ENCODE results near the gene GLRX2. TPM values are rescaled to one million over a fixed set of nuclear protein-coding genes. Genes with fewer than 3 reads are reported as not detected.
"Not testable (repeated sequence)": the region's sequence is repeated elsewhere in the genome, so short reads cannot be mapped to it uniquely, and the experiment has no call there.

Gene GLRX2
- total and polyA plus RNA-seq, 4 experiments from 2014 or later = 15.0 to 17.0 (median 15.8) TPM

- Histone ChIP-seq H3K9me3 (ENCODE audit: control insufficient read depth in 1 of 2, low read length in 2 of 2) (no peaks in the 10 kb centered on the region), H3K4me1 (ENCODE audit: insufficient read depth, low read length) (peaks cover 19% of the 10 kb centered on the region), H3K27me3 (ENCODE audit: insufficient read depth, low read length) (no peaks in the 10 kb centered on the region), H3K27ac (ENCODE audit: low read depth, low read length) (no peak overlapping the region), H3K36me3 (ENCODE audit: insufficient read depth, low read length) (no peaks in the 10 kb centered on the region), H3K4me3 (ENCODE audit: low read length in 2 of 2) (no peak overlapping the region)
- CTCF ChIA-PET (ENCODE audit: partially characterized antibody) = interaction anchor here (1.4 kb wide), 1 partner anchor 7 kb away, joined by 3 read pairs; no protein-coding TSS in a partner anchor
- DNase-seq = no peak
- H3K4me3 Mint-ChIP-seq = peak overlapping the region in 2 of 8 donors; percentile 7 to 14
- H3K9me3 Mint-ChIP-seq = no peaks in the 10 kb centered on the region
- POLR2A ChIA-PET (ENCODE audit: partially characterized antibody) = interaction anchor here (0.9 kb wide), 1 partner anchor 60 kb away, joined by 3 read pairs; the partner anchor contains the start of gene UCHL5
- no peaks in the 10 kb centered on the region for H3K27me3 Mint-ChIP-seq
- peaks cover 0 to 9% of the 10 kb centered on the region in 2 donors for H3K36me3 Mint-ChIP-seq
- intact Hi-C loops (cut with micrococcal nuclease) = no loop called here
- H3K27ac Mint-ChIP-seq = peak overlapping the region in 4 of 7 donors; percentile 10 to 56 (median 18)
- peaks cover 17 to 47% (median 27%) of the 10 kb centered on the region in 4 donors for H3K4me1 Mint-ChIP-seq
Observed at GRCh38 chr1:193118803-193119730, 13.9 kb upstream of the GLRX2 start.

- H3K4me1 Mint-ChIP-seq = peaks cover 10 to 38% (median 20%) of the 10 kb centered on the region in 4 donors
- intact Hi-C loops (cut with micrococcal nuclease) = no loop called here
- no peak overlapping the region for H3K4me3 Mint-ChIP-seq
- no peak overlapping the region for H3K27ac ChIP-seq (ENCODE audit: low read depth, low read length)
- H3K4me1 ChIP-seq (ENCODE audit: insufficient read depth, low read length) = peaks cover 11% of the 10 kb centered on the region
- no peaks in the 10 kb centered on the region for H3K27me3 ChIP-seq (ENCODE audit: insufficient read depth, low read length)
- no peak for DNase-seq
- H3K27ac Mint-ChIP-seq = peak overlapping the region in 3 of 7 donors; percentile 4 to 56 (median 13)
- H3K27me3 Mint-ChIP-seq = no peaks in the 10 kb centered on the region
- peaks cover 0 to 9% of the 10 kb centered on the region in 2 donors for H3K36me3 Mint-ChIP-seq
- CTCF ChIA-PET (ENCODE audit: partially characterized antibody) = interaction anchor here (1.3 kb wide), 1 partner anchor 60 kb away, joined by 3 read pairs; no protein-coding TSS in a partner anchor
- POLR2A ChIA-PET (ENCODE audit: partially characterized antibody) = interaction anchor here (0.9 kb wide), 1 partner anchor 59 kb away, joined by 3 read pairs; the partner anchor contains the start of gene UCHL5
- H3K36me3 ChIP-seq (ENCODE audit: insufficient read depth, low read length) = no peaks in the 10 kb centered on the region
- H3K9me3 ChIP-seq (ENCODE audit: control insufficient read depth in 1 of 2, low read length in 2 of 2) = no peaks in the 10 kb centered on the region
- no peak overlapping the region for H3K4me3 ChIP-seq (ENCODE audit: low read length in 2 of 2)
- no peaks in the 10 kb centered on the region for H3K9me3 Mint-ChIP-seq
Observed at GRCh38 chr1:193118194-193118593, 13.0 kb upstream of the GLRX2 start.

- H3K27me3 ChIP-seq (ENCODE audit: insufficient read depth, low read length); DNase-seq; H3K36me3 ChIP-seq (ENCODE audit: insufficient read depth, low read length); H3K27ac Mint-ChIP-seq; H3K27ac ChIP-seq (ENCODE audit: low read depth, low read length); H3K4me3 Mint-ChIP-seq; H3K4me3 ChIP-seq (ENCODE audit: low read length in 2 of 2); H3K9me3 Mint-ChIP-seq; H3K27me3 Mint-ChIP-seq; intact Hi-C loops (cut with micrococcal nuclease); H3K36me3 Mint-ChIP-seq; H3K4me1 ChIP-seq (ENCODE audit: insufficient read depth, low read length); H3K9me3 ChIP-seq (ENCODE audit: control insufficient read depth in 1 of 2, low read length in 2 of 2): not testable (repeated sequence)
- ChIA-PET POLR2A (ENCODE audit: partially characterized antibody) (interaction anchor here (0.7 kb wide), 1 partner anchor 56 kb away, joined by 3 read pairs; no protein-coding TSS in a partner anchor), CTCF (ENCODE audit: partially characterized antibody) (interaction anchor here (0.7 to 1.3 kb wide), 2 partner anchors 38 to 59 kb away, joined by 3 read pairs; no protein-coding TSS in a partner anchor)
- peaks cover 5 to 30% (median 14%) of the 10 kb centered on the region in 4 donors for H3K4me1 Mint-ChIP-seq
Observed at GRCh38 chr1:193117167-193117566, 12.0 kb upstream of the GLRX2 start.

GRCh38 chr1:193115629-193116227 is 10.5 kb upstream of the GLRX2 start:
- Mint-ChIP-seq H3K9me3 (no peaks in the 10 kb centered on the region), H3K27ac (no peak overlapping the region), H3K4me3 (no peak overlapping the region), H3K27me3 (no peaks in the 10 kb centered on the region), H3K36me3 (no peaks in the 10 kb centered on the region), H3K4me1 (peaks cover 2 to 21% (median 6%) of the 10 kb centered on the region in 4 donors)
- CTCF ChIA-PET (ENCODE audit: partially characterized antibody) = interaction anchor here (0.7 to 1.2 kb wide), 3 partner anchors 13 to 105 kb away, joined by 3 read pairs; partner anchors contain the start of gene UCHL5
- no peaks in the 10 kb centered on the region for H3K9me3 ChIP-seq (ENCODE audit: control insufficient read depth in 1 of 2, low read length in 2 of 2)
- POLR2A ChIA-PET (ENCODE audit: partially characterized antibody) = interaction anchor here (0.6 kb wide), 1 partner anchor 125 kb away, joined by 4 read pairs; no protein-coding TSS in a partner anchor
- DNase-seq = no peak
- H3K27ac ChIP-seq (ENCODE audit: low read depth, low read length) = no peak overlapping the region
- no peaks in the 10 kb centered on the region for H3K36me3 ChIP-seq (ENCODE audit: insufficient read depth, low read length)
- intact Hi-C loops (cut with micrococcal nuclease) = no loop called here
- no peak overlapping the region for H3K4me3 ChIP-seq (ENCODE audit: low read length in 2 of 2)
- no peaks in the 10 kb centered on the region for H3K4me1 ChIP-seq (ENCODE audit: insufficient read depth, low read length)
- no peaks in the 10 kb centered on the region for H3K27me3 ChIP-seq (ENCODE audit: insufficient read depth, low read length)

GRCh38 chr1:193114485-193115095 is 9.4 kb upstream of the GLRX2 start:
- no peak overlapping the region for H3K27ac Mint-ChIP-seq
- H3K4me3 Mint-ChIP-seq = no peak overlapping the region
- H3K27me3 Mint-ChIP-seq = no peaks in the 10 kb centered on the region
- Histone ChIP-seq H3K36me3 (ENCODE audit: insufficient read depth, low read length) (no peaks in the 10 kb centered on the region), H3K9me3 (ENCODE audit: control insufficient read depth in 1 of 2, low read length in 2 of 2) (no peaks in the 10 kb centered on the region), H3K4me3 (ENCODE audit: low read length in 2 of 2) (no peak overlapping the region), H3K4me1 (ENCODE audit: insufficient read depth, low read length) (no peaks in the 10 kb centered on the region), H3K27me3 (ENCODE audit: insufficient read depth, low read length) (no peaks in the 10 kb centered on the region), H3K27ac (ENCODE audit: low read depth, low read length) (no peak overlapping the region)
- ChIA-PET POLR2A (ENCODE audit: partially characterized antibody) (no interaction called here), CTCF (ENCODE audit: partially characterized antibody) (no interaction called here)
- peaks cover 0 to 16% (median 3%) of the 10 kb centered on the region in 4 donors for H3K4me1 Mint-ChIP-seq
- no peak for DNase-seq
- H3K9me3 Mint-ChIP-seq = no peaks in the 10 kb centered on the region
- intact Hi-C loops (cut with micrococcal nuclease) = no loop called here
- no peaks in the 10 kb centered on the region for H3K36me3 Mint-ChIP-seq

- Mint-ChIP-seq H3K4me1 (peaks cover 0 to 11% (median 2%) of the 10 kb centered on the region in 4 donors), H3K36me3 (no peaks in the 10 kb centered on the region), H3K27ac (no peak overlapping the region), H3K27me3 (no peaks in the 10 kb centered on the region), H3K9me3 (no peaks in the 10 kb centered on the region), H3K4me3 (no peak overlapping the region)
- no peak overlapping the region for H3K27ac ChIP-seq (ENCODE audit: low read depth, low read length)
- no peaks in the 10 kb centered on the region for H3K36me3 ChIP-seq (ENCODE audit: insufficient read depth, low read length)
- H3K4me3 ChIP-seq (ENCODE audit: low read length in 2 of 2) = no peak overlapping the region
- intact Hi-C loops (cut with micrococcal nuclease) = no loop called here
- POLR2A ChIA-PET (ENCODE audit: partially characterized antibody) = no interaction called here
- DNase-seq = no peak
- no peaks in the 10 kb centered on the region for H3K4me1 ChIP-seq (ENCODE audit: insufficient read depth, low read length)
- no peaks in the 10 kb centered on the region for H3K9me3 ChIP-seq (ENCODE audit: control insufficient read depth in 1 of 2, low read length in 2 of 2)
- H3K27me3 ChIP-seq (ENCODE audit: insufficient read depth, low read length) = no peaks in the 10 kb centered on the region
- CTCF ChIA-PET (ENCODE audit: partially characterized antibody) = no interaction called here
Observed at GRCh38 chr1:193113992-193114332, 8.7 kb upstream of the GLRX2 start.
